ENCODE data around the gene CALY. TPM values are rescaled to one million over a fixed set of nuclear protein-coding genes. Genes with fewer than 3 reads are reported as not detected.

CALY gene
- total RNA-seq, 2 donors from 2014 or later = 0.75 to 1.3 TPM

DNA sequence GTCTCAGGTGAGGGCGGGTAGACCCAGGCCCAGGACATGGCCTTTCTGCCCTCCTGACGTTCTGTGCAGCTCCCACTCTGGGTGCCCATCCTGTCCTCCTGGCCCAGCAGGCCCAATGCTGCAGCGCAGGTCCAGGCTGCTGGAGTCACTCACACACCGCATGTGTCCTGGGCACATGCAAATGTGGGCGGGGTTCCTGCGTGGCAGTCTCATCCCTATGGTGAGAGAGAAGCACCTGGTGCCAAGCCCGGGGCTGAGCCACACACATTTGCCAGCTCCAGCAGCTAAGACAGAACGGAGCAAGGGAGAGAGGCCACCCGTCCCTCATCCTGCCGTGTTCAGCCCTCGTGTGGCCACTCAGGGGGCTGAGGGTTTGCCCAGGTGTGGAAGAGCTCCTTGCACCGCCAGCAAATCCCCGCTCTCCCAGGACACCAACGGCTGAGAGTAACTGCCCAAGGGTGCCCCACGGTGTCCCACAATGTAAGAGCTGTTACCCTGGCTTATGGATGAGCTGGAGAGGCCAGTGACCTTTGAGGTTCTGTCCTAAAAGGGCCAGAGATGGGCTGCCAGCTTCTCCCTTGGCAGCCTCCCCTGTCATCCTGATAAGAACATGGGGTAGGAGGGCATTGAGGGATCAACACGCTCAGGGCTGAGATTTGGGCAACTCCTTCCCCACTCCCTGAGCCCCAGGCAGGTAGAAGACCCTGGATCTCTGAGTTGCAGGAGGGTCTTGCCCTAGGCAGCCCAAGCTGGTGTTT lies 16.7 kb upstream of the CALY start:
- Mint-ChIP-seq H3K27me3 (ENCODE audit: insufficient read depth) (peaks cover 2% of the 10 kb centered on the region), H3K4me3 (no peak overlapping the region), H3K4me1 (peaks cover 7% of the 10 kb centered on the region), H3K36me3 (ENCODE audit: low read depth) (peaks cover 3% of the 10 kb centered on the region), H3K27ac (no peak overlapping the region), H3K9me3 (no peaks in the 10 kb centered on the region)
- Histone ChIP-seq H3K9me3 (ENCODE audit: control insufficient read depth, low read length) (no peaks in the 10 kb centered on the region), H3K9ac (ENCODE audit: extremely low read depth, low read length, poor library complexity, severe bottlenecking) (no peak overlapping the region), H3K27ac (ENCODE audit: low read depth, low read length) (no peak overlapping the region), H3K27me3 (ENCODE audit: control insufficient read depth, insufficient read depth, low read length, poor library complexity, severe bottlenecking) (no peaks in the 10 kb centered on the region), H3K4me1 (ENCODE audit: control insufficient read depth, insufficient read depth, low read length) (peaks cover 8% of the 10 kb centered on the region), H3K4me3 (ENCODE audit: low read length) (no peak overlapping the region), H3K36me3 (ENCODE audit: control insufficient read depth, insufficient read depth, low read length) (peaks cover 14% of the 10 kb centered on the region)
- 88 to 92% methylated on average over 11 to 16 of the region's 16 CpGs for WGBS, 2 experiments (ENCODE audit: insufficient coverage in 1 of 2, insufficient read length in 1 of 2)
- TF ChIP-seq, protein P1, sequence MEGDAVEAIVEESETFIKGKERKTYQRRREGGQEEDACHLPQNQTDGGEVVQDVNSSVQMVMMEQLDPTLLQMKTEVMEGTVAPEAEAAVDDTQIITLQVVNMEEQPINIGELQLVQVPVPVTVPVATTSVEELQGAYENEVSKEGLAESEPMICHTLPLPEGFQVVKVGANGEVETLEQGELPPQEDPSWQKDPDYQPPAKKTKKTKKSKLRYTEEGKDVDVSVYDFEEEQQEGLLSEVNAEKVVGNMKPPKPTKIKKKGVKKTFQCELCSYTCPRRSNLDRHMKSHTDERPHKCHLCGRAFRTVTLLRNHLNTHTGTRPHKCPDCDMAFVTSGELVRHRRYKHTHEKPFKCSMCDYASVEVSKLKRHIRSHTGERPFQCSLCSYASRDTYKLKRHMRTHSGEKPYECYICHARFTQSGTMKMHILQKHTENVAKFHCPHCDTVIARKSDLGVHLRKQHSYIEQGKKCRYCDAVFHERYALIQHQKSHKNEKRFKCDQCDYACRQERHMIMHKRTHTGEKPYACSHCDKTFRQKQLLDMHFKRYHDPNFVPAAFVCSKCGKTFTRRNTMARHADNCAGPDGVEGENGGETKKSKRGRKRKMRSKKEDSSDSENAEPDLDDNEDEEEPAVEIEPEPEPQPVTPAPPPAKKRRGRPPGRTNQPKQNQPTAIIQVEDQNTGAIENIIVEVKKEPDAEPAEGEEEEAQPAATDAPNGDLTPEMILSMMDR (conservative IDR thresholded peaks at IDR 0.05) = peak; percentile 23
- DNase-seq = peak; percentile 61

DNA sequence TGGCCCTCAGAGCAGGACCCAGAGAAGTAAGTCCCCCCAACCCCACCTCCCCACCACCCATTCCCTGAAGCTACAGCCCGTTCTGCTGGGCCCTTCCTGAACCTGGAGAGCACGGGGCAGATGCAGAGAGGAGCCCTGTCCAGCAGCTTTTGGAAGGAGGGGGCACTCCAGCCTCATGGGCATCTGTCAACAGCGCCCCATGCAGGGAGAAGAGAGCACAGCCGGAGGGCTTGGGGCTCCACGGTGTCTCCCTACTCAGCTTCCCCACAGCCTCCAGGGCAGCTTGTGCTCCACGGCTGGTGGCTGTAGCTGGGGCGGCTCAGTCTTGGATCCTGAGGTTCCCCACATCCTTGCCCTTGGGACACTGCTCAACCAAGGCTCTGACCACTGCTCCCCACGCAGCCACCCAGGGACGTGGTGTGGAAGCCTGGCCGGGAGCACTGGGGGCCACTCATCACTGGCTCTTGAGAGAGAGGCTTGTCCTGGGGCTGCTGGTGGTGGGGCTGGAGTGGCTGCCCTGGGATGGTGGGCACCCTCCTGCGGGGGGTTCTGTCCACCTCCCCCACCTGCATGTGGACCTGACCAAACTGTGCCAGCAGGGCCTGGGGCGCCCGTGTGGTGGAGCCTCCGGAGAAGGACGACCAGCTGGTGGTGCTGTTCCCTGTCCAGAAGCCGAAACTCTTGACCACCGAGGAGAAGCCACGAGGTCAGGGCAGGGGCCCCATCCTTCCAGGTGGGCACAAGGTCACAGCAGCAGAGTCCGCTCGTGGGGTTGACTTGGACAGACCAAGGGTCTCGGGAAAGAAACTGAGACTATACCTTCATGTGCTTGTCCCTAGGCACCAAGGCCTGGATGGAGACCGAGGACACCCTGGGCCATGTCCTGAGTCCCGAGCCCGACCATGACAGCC lies 15.0 kb upstream of the CALY start:
- TF ChIP-seq, protein P1 (conservative IDR thresholded peaks at IDR 0.05) = peak; percentile 46
- Mint-ChIP-seq H3K4me1 (peaks cover 7% of the 10 kb centered on the region), H3K4me3 (no peak overlapping the region), H3K9me3 (no peaks in the 10 kb centered on the region), H3K27ac (no peak overlapping the region), H3K36me3 (ENCODE audit: low read depth) (peaks cover 3% of the 10 kb centered on the region), H3K27me3 (ENCODE audit: insufficient read depth) (peaks cover 2% of the 10 kb centered on the region)
- Histone ChIP-seq H3K27ac (ENCODE audit: low read depth, low read length) (no peak overlapping the region), H3K9ac (ENCODE audit: extremely low read depth, low read length, poor library complexity, severe bottlenecking) (no peak overlapping the region), H3K4me3 (ENCODE audit: low read length) (no peak overlapping the region), H3K27me3 (ENCODE audit: control insufficient read depth, insufficient read depth, low read length, poor library complexity, severe bottlenecking) (no peaks in the 10 kb centered on the region), H3K4me1 (ENCODE audit: control insufficient read depth, insufficient read depth, low read length) (peaks cover 8% of the 10 kb centered on the region), H3K9me3 (ENCODE audit: control insufficient read depth, low read length) (no peaks in the 10 kb centered on the region), H3K36me3 (ENCODE audit: control insufficient read depth, insufficient read depth, low read length) (peaks cover 14% of the 10 kb centered on the region)
- DNase-seq = peak; percentile 84
- WGBS, 2 experiments (ENCODE audit: insufficient coverage in 1 of 2, insufficient read length in 1 of 2) = 75 to 78% methylated on average over 13 to 24 of the region's 24 CpGs

DNA sequence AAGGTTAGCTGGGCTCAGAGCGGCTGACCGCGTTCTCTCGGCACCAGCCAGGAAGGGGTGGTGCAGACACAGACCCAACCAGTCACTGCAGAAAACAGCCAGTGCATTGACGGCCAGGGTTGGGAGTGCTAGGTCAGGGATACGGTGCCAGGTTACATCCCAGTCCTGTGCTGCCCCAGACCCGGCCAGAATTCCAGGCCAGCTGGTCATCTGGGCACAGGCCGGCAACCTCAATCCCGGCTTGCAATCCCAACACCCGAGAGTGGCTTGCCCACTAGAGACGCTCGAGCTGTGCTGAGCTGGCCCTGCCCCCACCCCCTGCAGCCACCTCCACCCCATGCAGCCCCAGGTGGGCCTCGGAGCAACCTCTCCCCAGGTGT lies 14.2 kb upstream of the CALY start:
- Mint-ChIP-seq H3K27ac (no peak overlapping the region), H3K27me3 (ENCODE audit: insufficient read depth) (peaks cover 2% of the 10 kb centered on the region), H3K4me3 (no peak overlapping the region), H3K9me3 (no peaks in the 10 kb centered on the region), H3K36me3 (ENCODE audit: low read depth) (peaks cover 3% of the 10 kb centered on the region), H3K4me1 (peaks cover 7% of the 10 kb centered on the region)
- H3K9me3 ChIP-seq (ENCODE audit: control insufficient read depth, low read length) = no peaks in the 10 kb centered on the region
- H3K4me3 ChIP-seq (ENCODE audit: low read length) = no peak overlapping the region
- 81 to 86% methylated on average over 5 to 13 of the region's 13 CpGs for WGBS, 2 experiments (ENCODE audit: insufficient coverage in 1 of 2, insufficient read length in 1 of 2)
- H3K9ac ChIP-seq (ENCODE audit: extremely low read depth, low read length, poor library complexity, severe bottlenecking) = no peak overlapping the region
- H3K27me3 ChIP-seq (ENCODE audit: control insufficient read depth, insufficient read depth, low read length, poor library complexity, severe bottlenecking) = no peaks in the 10 kb centered on the region
- no peak overlapping the region for H3K27ac ChIP-seq (ENCODE audit: low read depth, low read length)
- TF ChIP-seq, protein P1 (conservative IDR thresholded peaks at IDR 0.05) = no peak
- no peak for DNase-seq
- peaks cover 14% of the 10 kb centered on the region for H3K36me3 ChIP-seq (ENCODE audit: control insufficient read depth, insufficient read depth, low read length)
- H3K4me1 ChIP-seq (ENCODE audit: control insufficient read depth, insufficient read depth, low read length) = peaks cover 3% of the 10 kb centered on the region

All from endodermal cell (in vitro differentiated cells).